ENCODE data around the gene EIF2B2. TPM values are rescaled to one million over a fixed set of nuclear protein-coding genes. Genes with fewer than 3 reads are reported as not detected.

The EIF2B2 gene
- total RNA-seq, 6 experiments from 2014 or later = 55.5 to 66.1 (median 59.0) TPM

DNA sequence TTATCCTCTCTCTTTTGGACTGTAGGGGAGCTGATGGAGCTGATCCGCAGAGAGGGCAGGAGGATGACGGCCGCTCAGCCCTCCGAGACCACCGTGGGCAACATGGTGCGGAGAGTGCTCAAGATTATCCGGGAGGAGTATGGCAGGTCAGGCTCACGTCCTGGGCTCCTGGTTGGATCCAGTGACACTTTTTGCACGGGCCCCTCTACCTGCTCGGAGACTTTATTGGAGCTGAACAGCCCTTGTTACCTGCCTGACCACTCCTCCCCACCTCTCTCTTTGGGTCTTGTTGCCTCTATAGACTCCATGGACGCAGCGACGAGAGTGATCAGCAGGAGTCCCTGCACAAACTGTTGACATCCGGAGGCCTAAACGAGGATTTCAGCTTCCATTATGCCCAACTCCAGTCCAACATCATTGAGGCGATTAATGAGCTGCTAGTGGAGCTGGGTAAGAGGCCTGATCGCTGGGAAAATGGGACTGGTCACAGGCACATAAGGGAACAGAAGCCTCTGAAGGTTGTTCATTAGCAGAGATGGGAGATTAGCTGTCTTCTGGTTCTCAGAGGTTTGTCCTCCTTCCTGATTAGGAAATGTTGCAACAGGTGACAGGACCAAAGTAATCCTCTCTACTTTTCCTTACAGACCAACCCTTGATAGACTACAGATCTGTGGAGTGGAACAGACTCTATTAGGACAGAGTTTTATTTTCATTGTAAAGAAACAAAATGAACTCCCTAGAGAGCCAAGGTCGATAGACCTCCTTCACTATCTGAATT is 718 bp downstream of the EIF2B2 start:
- no peak for DNase-seq
- H3K36me3 Mint-ChIP-seq (ENCODE audit: low read depth) = peaks cover 53% of the 10 kb centered on the region
- peaks cover 4% of the 10 kb centered on the region; the same call in 1 of the 2 replicates for H3K9me3 Mint-ChIP-seq
- TF ChIP-seq, protein P1, sequence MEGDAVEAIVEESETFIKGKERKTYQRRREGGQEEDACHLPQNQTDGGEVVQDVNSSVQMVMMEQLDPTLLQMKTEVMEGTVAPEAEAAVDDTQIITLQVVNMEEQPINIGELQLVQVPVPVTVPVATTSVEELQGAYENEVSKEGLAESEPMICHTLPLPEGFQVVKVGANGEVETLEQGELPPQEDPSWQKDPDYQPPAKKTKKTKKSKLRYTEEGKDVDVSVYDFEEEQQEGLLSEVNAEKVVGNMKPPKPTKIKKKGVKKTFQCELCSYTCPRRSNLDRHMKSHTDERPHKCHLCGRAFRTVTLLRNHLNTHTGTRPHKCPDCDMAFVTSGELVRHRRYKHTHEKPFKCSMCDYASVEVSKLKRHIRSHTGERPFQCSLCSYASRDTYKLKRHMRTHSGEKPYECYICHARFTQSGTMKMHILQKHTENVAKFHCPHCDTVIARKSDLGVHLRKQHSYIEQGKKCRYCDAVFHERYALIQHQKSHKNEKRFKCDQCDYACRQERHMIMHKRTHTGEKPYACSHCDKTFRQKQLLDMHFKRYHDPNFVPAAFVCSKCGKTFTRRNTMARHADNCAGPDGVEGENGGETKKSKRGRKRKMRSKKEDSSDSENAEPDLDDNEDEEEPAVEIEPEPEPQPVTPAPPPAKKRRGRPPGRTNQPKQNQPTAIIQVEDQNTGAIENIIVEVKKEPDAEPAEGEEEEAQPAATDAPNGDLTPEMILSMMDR (IDR thresholded peaks at IDR 0.05) = no peak
- peak overlapping the region; percentile 92 for H3K4me3 Mint-ChIP-seq
- H3K27me3 Mint-ChIP-seq (ENCODE audit: insufficient read depth) = no peaks in the 10 kb centered on the region; the same call in 1 of the 2 replicates
- peak overlapping the region; percentile 97 for H3K27ac Mint-ChIP-seq
- H3K4me1 Mint-ChIP-seq (ENCODE audit: low read depth) = peaks cover 32% of the 10 kb centered on the region

DNA sequence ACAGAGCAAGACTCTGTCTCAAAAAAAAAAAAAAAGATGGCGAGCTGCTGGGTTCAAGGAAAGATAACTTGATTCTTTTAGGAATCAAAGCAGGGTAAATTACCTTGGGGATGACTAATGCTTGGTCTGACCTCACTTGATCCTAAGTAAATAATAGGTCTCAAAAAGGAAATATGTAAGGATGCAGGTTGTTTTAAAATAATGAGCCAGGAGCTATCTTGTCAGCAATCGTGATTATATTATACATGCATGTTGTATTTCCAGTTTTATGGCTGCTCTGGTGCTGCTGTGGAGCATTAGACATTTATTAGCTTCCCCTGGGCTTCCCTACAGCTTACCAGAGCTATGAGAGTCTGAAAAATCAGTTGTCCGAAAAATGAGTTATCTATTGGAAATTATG is 2.6 kb downstream of the EIF2B2 start:
- Mint-ChIP-seq H3K27me3 (ENCODE audit: insufficient read depth) (no peaks in the 10 kb centered on the region; the same call in 1 of the 2 replicates), H3K4me1 (ENCODE audit: low read depth) (peaks cover 37% of the 10 kb centered on the region), H3K4me3 (no peak overlapping the region), H3K9me3 (peaks cover 4% of the 10 kb centered on the region; the same call in 1 of the 2 replicates), H3K27ac (peak overlapping the region; percentile 15; the same call in 1 of the 2 replicates), H3K36me3 (ENCODE audit: low read depth) (peaks cover 66% of the 10 kb centered on the region)
- TF ChIP-seq, protein P1 (IDR thresholded peaks at IDR 0.05) = no peak
- DNase-seq = no peak

DNA sequence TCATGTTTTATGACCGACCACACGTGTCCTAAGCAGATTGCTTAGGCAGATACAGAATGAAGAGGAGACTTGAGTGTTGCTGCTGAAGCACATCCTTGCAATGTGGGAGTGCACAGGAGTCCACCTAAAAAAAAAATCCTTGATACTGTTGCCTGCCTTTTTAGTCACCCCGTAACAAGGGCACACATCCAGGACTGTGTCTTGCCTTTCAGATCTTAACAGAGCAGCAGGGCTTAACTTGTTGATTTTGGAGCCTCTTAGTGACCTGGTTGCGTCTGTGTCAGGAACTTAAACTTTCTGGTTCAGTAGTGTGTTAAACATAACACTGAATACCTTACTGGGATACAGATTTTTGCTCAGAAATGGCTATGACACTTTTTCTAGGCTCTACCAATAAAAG is 6.5 kb downstream of the EIF2B2 start:
- H3K4me1 Mint-ChIP-seq (ENCODE audit: low read depth) = peaks cover 48% of the 10 kb centered on the region
- no peak overlapping the region for H3K4me3 Mint-ChIP-seq
- H3K9me3 Mint-ChIP-seq = no peaks in the 10 kb centered on the region
- peaks cover 51% of the 10 kb centered on the region for H3K36me3 Mint-ChIP-seq (ENCODE audit: low read depth)
- TF ChIP-seq, protein P1 (IDR thresholded peaks at IDR 0.05) = no peak
- no peaks in the 10 kb centered on the region; the same call in 1 of the 2 replicates for H3K27me3 Mint-ChIP-seq (ENCODE audit: insufficient read depth)
- no peak for DNase-seq
- no peak overlapping the region for H3K27ac Mint-ChIP-seq

DNA sequence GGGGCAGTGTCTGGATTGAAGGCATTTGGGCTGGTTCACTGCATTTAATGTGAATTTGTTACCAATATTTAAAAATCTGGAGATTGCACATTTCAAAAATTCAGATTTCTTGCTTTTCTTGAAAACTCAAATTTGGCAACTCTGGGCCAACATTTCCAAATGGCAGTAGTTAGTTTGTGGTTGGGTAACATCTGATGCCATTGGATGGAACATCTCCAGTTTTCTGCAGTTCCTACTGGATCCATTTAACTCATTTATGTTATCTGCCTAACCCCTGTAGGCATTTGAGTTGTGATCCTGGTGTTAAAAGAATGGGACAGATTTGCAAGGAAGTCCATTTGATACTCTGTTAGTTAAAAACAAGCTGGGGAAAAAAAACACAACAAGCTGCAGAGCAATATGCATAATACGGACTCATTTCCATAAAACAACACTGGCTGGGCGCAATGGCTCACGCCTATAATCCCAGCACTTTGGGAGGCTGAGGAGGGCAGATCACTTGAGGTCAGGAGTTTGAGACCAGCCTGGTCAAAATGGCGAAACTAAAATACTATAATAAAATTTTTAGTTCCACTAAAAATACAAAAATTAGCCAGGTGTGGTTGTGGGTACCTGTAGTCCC is 7.9 kb downstream of the EIF2B2 start:
- TF ChIP-seq, protein P1 (IDR thresholded peaks at IDR 0.05) = no peak
- no peak for DNase-seq
- Mint-ChIP-seq H3K36me3 (ENCODE audit: low read depth) (peaks cover 38% of the 10 kb centered on the region), H3K4me3 (peak overlapping the region; percentile 52; the same call in 1 of the 2 replicates), H3K4me1 (ENCODE audit: low read depth) (peaks cover 34% of the 10 kb centered on the region), H3K9me3 (no peaks in the 10 kb centered on the region), H3K27ac (peak overlapping the region; percentile 88), H3K27me3 (ENCODE audit: insufficient read depth) (no peaks in the 10 kb centered on the region; the same call in 1 of the 2 replicates)

DNA sequence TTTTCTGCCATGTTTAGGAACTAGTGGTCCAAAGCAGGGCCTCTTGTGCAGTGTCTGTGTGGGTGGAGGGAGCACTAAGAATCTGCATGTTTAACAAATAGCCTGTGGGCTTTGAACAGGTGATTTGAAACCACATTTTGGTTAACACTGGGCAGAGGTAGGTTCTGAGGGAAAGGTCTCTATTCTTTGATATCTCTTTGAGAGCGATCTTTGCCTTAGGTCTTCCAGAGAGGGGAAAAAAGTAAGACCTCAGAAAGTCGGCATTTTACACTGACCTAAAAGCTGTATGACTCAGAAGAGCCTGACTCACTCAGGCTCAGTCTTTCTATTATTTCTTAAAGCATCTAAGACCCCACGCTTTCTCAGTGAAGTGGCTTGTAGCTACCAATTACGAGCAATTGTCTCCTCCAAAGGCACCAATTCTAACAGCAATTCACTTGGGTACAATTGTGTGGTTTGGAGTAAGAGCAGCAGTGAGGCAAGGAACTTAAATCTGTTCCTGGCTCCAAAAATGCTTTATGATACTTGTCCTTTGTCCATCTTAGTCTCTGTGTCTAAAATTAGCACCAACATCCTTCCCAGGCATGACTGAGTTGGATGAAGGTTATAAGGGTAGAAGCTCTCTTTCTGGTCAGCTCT is 8.8 kb downstream of the EIF2B2 start:
- Mint-ChIP-seq H3K27me3 (ENCODE audit: insufficient read depth) (no peaks in the 10 kb centered on the region; the same call in 1 of the 2 replicates), H3K36me3 (ENCODE audit: low read depth) (peaks cover 32% of the 10 kb centered on the region), H3K9me3 (no peaks in the 10 kb centered on the region), H3K4me3 (peak overlapping the region; percentile 69), H3K27ac (peak overlapping the region; percentile 88), H3K4me1 (ENCODE audit: low read depth) (peaks cover 32% of the 10 kb centered on the region)
- DNase-seq = peak; percentile 47
- TF ChIP-seq, protein P1 (IDR thresholded peaks at IDR 0.05) = no peak

Data from HFFc6 (cell line).